ENCODE measurements around the gene CCDC90B.
A peak's percentile ranks its signal among the peaks of the same experiment; 100 is the strongest.

The CCDC90B gene

DNA sequence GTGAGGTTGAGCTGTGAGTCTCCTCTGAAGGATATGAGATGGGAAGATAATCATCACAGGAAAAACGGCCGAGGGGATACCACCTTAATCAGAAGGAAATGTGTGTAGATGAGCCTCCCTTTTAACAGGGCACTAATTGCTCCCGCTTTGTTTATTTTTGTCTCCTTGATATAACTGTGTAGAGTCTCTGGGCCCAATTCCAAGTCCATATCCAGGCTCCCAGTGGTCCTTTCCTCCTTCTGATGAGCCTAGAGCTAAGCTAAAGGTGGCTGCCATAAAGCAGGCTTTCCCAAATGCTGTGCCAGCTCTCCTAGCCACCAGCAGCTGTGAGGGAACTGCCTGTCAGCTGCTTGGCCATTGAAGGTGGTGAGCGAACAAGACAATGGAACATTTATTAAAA lies 17.1 kb upstream of the CCDC90B start:
- no peak for DNase-seq (ENCODE audit: low read depth)
- no peak overlapping the region for H3K4me3 ChIP-seq (ENCODE audit: low read length)
- TF ChIP-seq, protein P1, sequence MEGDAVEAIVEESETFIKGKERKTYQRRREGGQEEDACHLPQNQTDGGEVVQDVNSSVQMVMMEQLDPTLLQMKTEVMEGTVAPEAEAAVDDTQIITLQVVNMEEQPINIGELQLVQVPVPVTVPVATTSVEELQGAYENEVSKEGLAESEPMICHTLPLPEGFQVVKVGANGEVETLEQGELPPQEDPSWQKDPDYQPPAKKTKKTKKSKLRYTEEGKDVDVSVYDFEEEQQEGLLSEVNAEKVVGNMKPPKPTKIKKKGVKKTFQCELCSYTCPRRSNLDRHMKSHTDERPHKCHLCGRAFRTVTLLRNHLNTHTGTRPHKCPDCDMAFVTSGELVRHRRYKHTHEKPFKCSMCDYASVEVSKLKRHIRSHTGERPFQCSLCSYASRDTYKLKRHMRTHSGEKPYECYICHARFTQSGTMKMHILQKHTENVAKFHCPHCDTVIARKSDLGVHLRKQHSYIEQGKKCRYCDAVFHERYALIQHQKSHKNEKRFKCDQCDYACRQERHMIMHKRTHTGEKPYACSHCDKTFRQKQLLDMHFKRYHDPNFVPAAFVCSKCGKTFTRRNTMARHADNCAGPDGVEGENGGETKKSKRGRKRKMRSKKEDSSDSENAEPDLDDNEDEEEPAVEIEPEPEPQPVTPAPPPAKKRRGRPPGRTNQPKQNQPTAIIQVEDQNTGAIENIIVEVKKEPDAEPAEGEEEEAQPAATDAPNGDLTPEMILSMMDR (conservative IDR thresholded peaks at IDR 0.05; ENCODE audit: low read depth, low read length) = no peak

DNA sequence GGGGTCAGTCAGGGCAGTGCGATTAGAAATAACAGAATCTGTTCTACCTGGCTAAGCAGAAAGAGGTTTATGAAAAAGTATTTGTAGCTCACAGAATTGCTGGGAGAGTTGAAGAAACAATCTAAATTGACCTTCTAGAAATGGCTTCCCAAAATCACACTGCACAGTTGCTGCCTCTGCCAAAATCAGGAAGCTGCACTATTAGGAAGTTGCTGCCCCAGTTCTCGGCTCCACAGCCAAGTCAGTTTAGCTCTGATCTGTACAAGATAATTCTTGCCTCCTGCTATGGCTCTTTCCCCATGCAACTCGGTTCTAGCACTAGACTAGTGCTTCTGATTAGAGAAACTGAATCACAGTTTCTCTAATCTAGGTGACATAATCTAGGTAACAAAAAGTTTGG lies 16.0 kb upstream of the CCDC90B start:
- no peak overlapping the region for H3K4me3 ChIP-seq (ENCODE audit: low read length)
- TF ChIP-seq, protein P1 (conservative IDR thresholded peaks at IDR 0.05; ENCODE audit: low read depth, low read length) = no peak
- DNase-seq (ENCODE audit: low read depth) = no peak

DNA sequence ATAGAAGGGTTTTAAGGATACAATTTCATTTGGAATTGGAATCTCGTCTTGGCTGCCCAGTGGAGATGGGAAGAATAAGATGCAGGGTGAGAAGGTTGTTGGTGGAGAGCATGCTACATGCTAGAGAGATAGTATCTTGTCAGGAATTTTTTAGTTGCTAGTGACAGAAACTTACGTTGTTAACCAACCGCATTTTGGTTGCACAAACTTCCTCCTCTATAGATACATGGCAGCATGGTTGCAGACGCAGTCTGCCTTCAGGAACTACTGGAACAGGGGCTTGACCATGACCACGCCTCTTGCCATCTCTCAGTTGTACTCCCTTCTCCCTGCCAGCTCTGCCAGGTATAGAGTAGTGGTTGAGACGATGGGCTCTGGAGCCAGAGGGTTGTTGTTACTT lies 13.5 kb upstream of the CCDC90B start:
- H3K4me3 ChIP-seq (ENCODE audit: low read length) = no peak overlapping the region
- TF ChIP-seq, protein P1 (conservative IDR thresholded peaks at IDR 0.05; ENCODE audit: low read depth, low read length) = no peak
- DNase-seq (ENCODE audit: low read depth) = no peak

DNA sequence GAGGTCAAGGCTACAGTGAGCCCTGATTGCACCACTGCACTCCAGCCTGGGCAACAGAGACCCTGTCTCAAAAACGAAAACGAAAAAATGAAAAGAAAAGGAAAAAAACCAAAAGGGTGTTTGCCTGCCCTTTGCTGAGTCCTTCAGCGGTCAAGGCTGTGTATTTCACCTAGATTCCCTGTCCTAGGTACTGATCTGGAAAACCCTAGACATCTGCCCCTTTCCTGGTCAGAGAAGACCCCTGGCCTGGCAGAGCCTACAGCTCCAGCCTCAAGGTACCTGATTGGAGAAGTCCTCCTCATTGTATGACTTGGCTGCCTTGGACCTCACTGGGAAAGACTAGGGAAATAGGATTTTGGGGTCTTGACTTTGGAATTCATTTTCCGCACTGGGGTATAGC lies 8.0 kb upstream of the CCDC90B start:
- TF ChIP-seq, protein P1 (conservative IDR thresholded peaks at IDR 0.05; ENCODE audit: low read depth, low read length) = no peak
- DNase-seq (ENCODE audit: low read depth) = no peak
- no peak overlapping the region for H3K4me3 ChIP-seq (ENCODE audit: low read length)

DNA sequence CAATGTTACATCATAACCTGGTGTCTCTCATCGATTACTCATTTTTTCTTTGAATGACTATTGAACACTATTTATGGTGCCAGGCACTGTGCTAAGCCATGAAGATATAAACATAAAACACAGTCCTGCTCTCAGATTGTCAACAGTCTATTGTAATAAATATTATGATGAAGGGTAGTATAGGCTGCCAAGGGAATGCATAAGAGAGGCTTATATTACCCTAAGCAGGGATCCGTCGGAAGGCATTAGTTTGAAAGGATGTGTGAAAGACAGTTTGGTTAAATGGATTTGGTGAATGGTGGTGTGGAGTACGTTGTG lies 7.2 kb upstream of the CCDC90B start:
- no peak for DNase-seq (ENCODE audit: low read depth)
- TF ChIP-seq, protein P1 (conservative IDR thresholded peaks at IDR 0.05; ENCODE audit: low read depth, low read length) = no peak
- H3K4me3 ChIP-seq (ENCODE audit: low read length) = no peak overlapping the region

DNA sequence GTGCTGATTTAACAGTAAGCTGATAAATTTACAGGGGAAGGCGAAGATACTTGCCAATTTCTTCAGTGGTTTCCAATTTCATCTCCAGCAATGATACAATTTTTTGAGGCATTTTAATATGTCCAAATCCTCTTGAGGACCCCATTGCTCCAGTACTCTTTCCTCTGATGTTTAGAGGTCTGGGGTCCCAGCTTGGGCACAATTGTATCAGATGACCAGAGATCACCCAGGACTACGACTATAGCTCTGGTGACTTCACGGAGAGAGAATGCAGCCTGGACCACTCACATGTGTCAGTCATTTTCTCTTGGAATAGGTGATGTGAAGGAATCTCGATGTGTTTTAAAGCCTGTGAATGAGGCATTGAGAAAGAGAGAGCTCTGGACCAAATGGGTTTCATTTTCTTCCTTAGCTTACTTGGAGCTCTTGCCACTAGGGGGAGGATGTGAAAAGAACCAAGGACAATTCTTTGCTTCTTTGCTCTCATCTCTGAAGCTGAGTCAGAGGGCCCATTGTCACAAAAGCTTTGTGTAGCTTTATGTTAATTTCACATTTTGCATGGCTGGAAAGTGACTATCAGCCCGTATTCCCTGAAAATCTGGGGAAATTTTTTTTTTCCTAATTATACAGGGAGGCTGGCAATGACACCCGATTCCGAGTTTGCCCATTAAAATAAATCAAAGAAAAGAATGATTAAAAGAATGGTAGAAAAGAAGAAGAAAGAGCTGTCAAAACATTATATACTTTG lies 6.7 kb upstream of the CCDC90B start:
- TF ChIP-seq, protein P1 (conservative IDR thresholded peaks at IDR 0.05; ENCODE audit: low read depth, low read length) = peak; percentile 86
- H3K4me3 ChIP-seq (ENCODE audit: low read length) = no peak overlapping the region
- DNase-seq (ENCODE audit: low read depth) = no peak

DNA sequence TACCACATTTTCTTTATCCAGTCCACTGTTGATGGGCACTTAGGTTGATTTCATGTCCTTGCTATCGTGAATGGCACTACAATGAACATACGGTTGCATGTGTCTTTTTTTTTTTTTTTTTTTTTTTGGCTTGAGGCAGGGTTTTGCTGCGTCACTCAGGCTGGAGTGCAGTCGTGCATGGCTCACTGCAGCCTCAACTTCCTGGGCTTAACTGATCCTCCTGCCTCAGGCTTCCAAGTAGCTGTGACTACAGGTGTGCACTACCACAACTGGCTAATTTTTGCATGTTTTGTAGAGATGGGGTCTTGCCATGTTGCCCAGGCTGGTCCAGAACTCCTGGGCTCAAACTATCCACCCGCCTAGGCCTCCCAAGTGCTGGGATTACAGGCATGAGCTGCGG lies 1.5 kb upstream of the CCDC90B start:
- no peak overlapping the region for H3K4me3 ChIP-seq (ENCODE audit: low read length)
- DNase-seq (ENCODE audit: low read depth) = no peak
- TF ChIP-seq, protein P1 (conservative IDR thresholded peaks at IDR 0.05; ENCODE audit: low read depth, low read length) = no peak

All from retinal pigment epithelial cell (primary cell).